NT2/D1 (cell line): ENCODE data around the gene FADS2.

Experiments
- SUZ12 ChIP-seq: IDR thresholded peaks from 2 replicates; pipeline ENCODE4 v1.6.1; 2011; ENCODE audit not compliant: insufficient read length, insufficient read depth; ENCODE audit errors: extremely low read depth
- YY1 ChIP-seq: IDR thresholded peaks from 2 replicates; pipeline ENCODE4 v1.6.1; 2011; ENCODE audit not compliant: insufficient read length, insufficient read depth

GRCh38 chr11:61864814-61865775 is 37.0 kb downstream of the FADS2 start:
- no peak for TF ChIP-seq YY1
- no peak for TF ChIP-seq SUZ12
